IPS-18a (cell line): Measurements from ENCODE around the gene SAMD3.
"Not testable (repeated sequence)": the region's sequence is repeated elsewhere in the genome, so short reads cannot be mapped to it uniquely, and the experiment has no call there.

Source experiments
- H3K27ac ChIP-seq: one replicate; pipeline ENCODE4 v1.5.1; 2013; ENCODE audit warnings: low read length
- H3K27me3 ChIP-seq: one replicate; pipeline ENCODE4 v1.6.1; 2013; ENCODE audit warnings: mild to moderate bottlenecking, low read length; ENCODE audit not compliant: control insufficient read depth, insufficient read depth
- H3K36me3 ChIP-seq: one replicate; pipeline ENCODE4 v1.6.1; 2013; ENCODE audit warnings: low read depth, low read length; ENCODE audit not compliant: control insufficient read depth
- H3K4me1 ChIP-seq: one replicate; pipeline ENCODE4 v1.6.1; 2013; ENCODE audit warnings: low read depth, low read length; ENCODE audit not compliant: control insufficient read depth
- H3K4me3 ChIP-seq: one replicate; pipeline ENCODE4 v1.5.1; 2013; ENCODE audit warnings: low read length
- H3K9ac ChIP-seq: one replicate; pipeline ENCODE4 v1.6.1; 2013; ENCODE audit warnings: mild to moderate bottlenecking, low read length, moderate library complexity
- H3K9me3 ChIP-seq: one replicate; pipeline ENCODE4 v1.6.1; 2013; ENCODE audit warnings: low read depth, low read length; ENCODE audit not compliant: control insufficient read depth

The SAMD3 gene

DNA sequence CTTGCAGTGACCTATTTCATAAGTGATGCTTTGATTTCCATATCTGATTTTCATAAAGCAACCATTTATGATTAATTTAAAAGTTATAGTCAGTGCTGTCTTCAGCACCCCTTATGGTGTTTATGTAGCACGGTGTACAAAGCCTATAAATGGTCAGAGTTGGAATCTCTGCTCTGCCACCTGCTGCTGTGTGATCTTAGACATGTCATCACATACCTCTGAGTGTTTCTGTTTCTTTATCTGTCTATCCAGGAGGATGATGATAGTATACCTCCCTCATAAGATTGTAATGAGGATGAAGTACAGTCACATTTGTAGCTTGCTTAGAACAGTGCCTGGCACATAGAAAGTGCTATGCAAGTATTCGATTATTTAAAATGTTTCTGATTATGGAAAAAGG is 100.5 kb downstream of the SAMD3 start:
- Histone ChIP-seq H3K4me3 (no peak overlapping the region), H3K27me3 (no peaks in the 10 kb centered on the region), H3K9me3 (no peaks in the 10 kb centered on the region), H3K4me1 (no peaks in the 10 kb centered on the region), H3K27ac (no peak overlapping the region), H3K9ac (no peak overlapping the region), H3K36me3 (no peaks in the 10 kb centered on the region)

DNA sequence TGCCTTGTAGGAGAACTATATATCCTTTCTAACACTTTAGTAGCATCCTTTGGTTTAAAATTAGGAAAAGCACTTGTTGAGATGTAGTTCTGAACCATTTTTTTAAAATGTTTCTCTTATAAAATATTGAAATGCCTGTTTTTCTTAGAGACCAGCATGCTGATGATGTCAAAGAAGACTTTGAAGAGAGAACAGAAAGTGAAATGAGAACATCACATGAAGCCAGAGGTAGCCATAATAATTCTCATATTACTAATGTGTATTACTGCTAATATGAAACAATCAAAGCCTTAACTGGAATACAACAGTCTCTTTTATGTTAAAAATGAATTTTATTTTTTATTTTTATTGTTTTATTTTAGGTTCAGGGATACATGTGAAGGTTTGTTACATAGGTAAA is 102.0 kb downstream of the SAMD3 start:
- no peaks in the 10 kb centered on the region for H3K4me1 ChIP-seq
- no peak overlapping the region for H3K9ac ChIP-seq
- no peak overlapping the region for H3K4me3 ChIP-seq
- H3K36me3 ChIP-seq: no peaks in the 10 kb centered on the region
- H3K9me3 ChIP-seq: no peaks in the 10 kb centered on the region
- H3K27ac ChIP-seq: no peak overlapping the region
- no peaks in the 10 kb centered on the region for H3K27me3 ChIP-seq

- Histone ChIP-seq H3K4me1 (no peaks in the 10 kb centered on the region), H3K9ac (no peak overlapping the region), H3K36me3 (no peaks in the 10 kb centered on the region), H3K27me3 (no peaks in the 10 kb centered on the region), H3K27ac (no peak overlapping the region), H3K9me3 (no peaks in the 10 kb centered on the region), H3K4me3 (no peak overlapping the region)
Measured at GRCh38 chr6:130119211-130119610, 103.5 kb downstream of the SAMD3 start.

DNA sequence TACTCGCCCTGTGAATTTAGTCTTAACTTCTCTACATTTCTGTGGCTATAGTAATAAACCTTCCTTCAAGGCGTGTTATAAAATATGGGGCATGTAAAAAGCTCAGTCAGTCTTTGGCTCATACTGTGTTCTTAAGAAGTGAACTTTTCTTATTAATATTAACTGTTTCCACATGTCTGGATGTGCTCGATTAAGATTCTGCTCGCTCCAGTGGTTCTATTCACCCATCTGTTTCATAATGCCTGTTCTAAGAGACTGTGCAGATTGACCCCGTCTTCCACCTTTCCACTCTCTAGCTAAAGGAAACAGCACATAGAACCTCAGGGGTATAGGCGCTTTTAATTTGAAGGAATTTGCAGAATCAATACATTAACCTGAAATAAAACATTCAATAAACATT is 104.5 kb downstream of the SAMD3 start:
- no peaks in the 10 kb centered on the region for H3K27me3 ChIP-seq
- H3K27ac ChIP-seq: no peak overlapping the region
- no peak overlapping the region for H3K9ac ChIP-seq
- no peaks in the 10 kb centered on the region for H3K4me1 ChIP-seq
- no peaks in the 10 kb centered on the region for H3K36me3 ChIP-seq
- H3K9me3 ChIP-seq: no peaks in the 10 kb centered on the region
- no peak overlapping the region for H3K4me3 ChIP-seq

GRCh38 chr6:130117187-130117701 is 105.5 kb downstream of the SAMD3 start:
- H3K9me3 ChIP-seq, H3K27ac ChIP-seq, H3K9ac ChIP-seq, H3K4me3 ChIP-seq, H3K27me3 ChIP-seq, H3K36me3 ChIP-seq, H3K4me1 ChIP-seq: not testable (repeated sequence)

DNA sequence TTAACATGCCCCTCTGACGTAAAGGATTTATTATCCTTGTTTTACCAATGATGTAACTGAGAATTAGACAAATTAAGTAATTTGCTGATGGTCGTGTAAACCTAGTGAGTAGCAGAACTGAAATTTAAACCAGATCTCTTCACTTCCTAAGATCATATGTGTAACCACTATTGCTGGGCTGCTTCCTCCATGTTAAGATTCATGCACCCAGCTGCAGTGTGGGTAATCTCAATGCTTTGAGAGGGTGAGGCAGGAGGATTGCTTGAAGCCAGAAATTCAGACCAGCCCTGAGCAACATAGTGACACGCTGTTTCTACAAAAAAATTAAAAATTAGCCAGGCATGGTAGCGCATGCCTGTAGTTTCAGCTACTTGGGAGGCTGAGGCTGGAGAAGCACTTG is 106.5 kb downstream of the SAMD3 start:
- Histone ChIP-seq H3K4me1 (no peaks in the 10 kb centered on the region), H3K9me3 (no peaks in the 10 kb centered on the region), H3K27me3 (no peaks in the 10 kb centered on the region), H3K4me3 (no peak overlapping the region), H3K36me3 (no peaks in the 10 kb centered on the region), H3K27ac (no peak overlapping the region), H3K9ac (no peak overlapping the region)

- H3K4me1 ChIP-seq: no peaks in the 10 kb centered on the region
- no peak overlapping the region for H3K4me3 ChIP-seq
- no peak overlapping the region for H3K9ac ChIP-seq
- no peaks in the 10 kb centered on the region for H3K9me3 ChIP-seq
- no peak overlapping the region for H3K27ac ChIP-seq
- H3K27me3 ChIP-seq: no peaks in the 10 kb centered on the region
- H3K36me3 ChIP-seq: no peaks in the 10 kb centered on the region
Measured at GRCh38 chr6:130115036-130115435, 107.7 kb downstream of the SAMD3 start.

- Histone ChIP-seq H3K27ac (no peak overlapping the region), H3K4me3 (no peak overlapping the region), H3K27me3 (no peaks in the 10 kb centered on the region), H3K36me3 (no peaks in the 10 kb centered on the region), H3K4me1 (no peaks in the 10 kb centered on the region), H3K9ac (no peak overlapping the region), H3K9me3 (no peaks in the 10 kb centered on the region)
Measured at GRCh38 chr6:130113201-130113710, 109.5 kb downstream of the SAMD3 start.

DNA sequence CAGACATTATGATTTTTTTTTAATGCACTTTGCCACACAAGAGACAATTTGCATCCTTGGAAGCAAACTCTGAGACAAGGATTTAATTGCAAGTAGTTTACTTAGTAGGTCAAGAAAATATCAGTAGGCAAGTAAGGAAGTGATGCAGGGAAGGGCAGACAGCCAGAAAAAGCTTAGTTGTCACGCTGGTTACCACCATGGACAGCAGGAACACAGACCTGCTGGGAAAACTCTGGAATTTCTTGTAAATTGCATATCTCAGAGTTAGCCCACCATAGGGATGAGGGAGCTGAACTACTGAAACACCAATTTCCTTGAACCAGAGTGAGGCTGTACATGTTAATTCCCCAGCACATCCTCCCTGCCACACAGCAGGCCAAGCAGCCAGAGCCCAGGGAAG is 111.7 kb downstream of the SAMD3 start:
- Histone ChIP-seq H3K4me1 (no peaks in the 10 kb centered on the region), H3K4me3 (no peak overlapping the region), H3K36me3 (no peaks in the 10 kb centered on the region), H3K27ac (no peak overlapping the region), H3K9ac (no peak overlapping the region), H3K9me3 (no peaks in the 10 kb centered on the region), H3K27me3 (no peaks in the 10 kb centered on the region)

GRCh38 chr6:130107710-130108109 is 115.0 kb downstream of the SAMD3 start:
- H3K4me3 ChIP-seq: no peak overlapping the region
- no peaks in the 10 kb centered on the region for H3K27me3 ChIP-seq
- no peak overlapping the region for H3K27ac ChIP-seq
- no peaks in the 10 kb centered on the region for H3K9me3 ChIP-seq
- H3K9ac ChIP-seq: no peak overlapping the region
- H3K4me1 ChIP-seq: no peaks in the 10 kb centered on the region
- H3K36me3 ChIP-seq: no peaks in the 10 kb centered on the region

- no peaks in the 10 kb centered on the region for H3K9me3 ChIP-seq
- no peak overlapping the region for H3K4me3 ChIP-seq
- H3K27ac ChIP-seq: no peak overlapping the region
- no peaks in the 10 kb centered on the region for H3K36me3 ChIP-seq
- no peaks in the 10 kb centered on the region for H3K4me1 ChIP-seq
- no peaks in the 10 kb centered on the region for H3K27me3 ChIP-seq
- no peak overlapping the region for H3K9ac ChIP-seq
Measured at GRCh38 chr6:130105996-130106704, 116.6 kb downstream of the SAMD3 start.

DNA sequence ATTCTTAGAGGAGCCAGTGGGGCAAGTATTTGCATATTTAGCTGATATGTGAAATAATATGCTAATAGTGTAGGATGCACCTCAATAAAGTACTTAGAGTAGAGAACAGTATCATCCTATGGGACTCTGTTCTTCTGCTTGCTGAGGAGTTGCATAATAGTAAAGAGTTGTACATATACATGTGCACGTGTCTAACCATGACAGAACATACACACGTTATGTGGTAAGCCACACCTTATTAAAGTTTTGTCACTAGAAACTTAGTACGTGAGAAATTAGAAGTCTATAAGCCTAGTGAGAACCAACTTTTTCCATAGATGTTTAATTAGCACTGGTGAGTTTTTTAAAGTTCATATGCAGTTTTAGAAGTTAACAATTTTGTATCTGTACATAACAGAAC is 123.6 kb downstream of the SAMD3 start:
- H3K27me3 ChIP-seq: no peaks in the 10 kb centered on the region
- no peaks in the 10 kb centered on the region for H3K4me1 ChIP-seq
- no peak overlapping the region for H3K4me3 ChIP-seq
- no peak overlapping the region for H3K9ac ChIP-seq
- H3K9me3 ChIP-seq: no peaks in the 10 kb centered on the region
- H3K36me3 ChIP-seq: peaks cover 4% of the 10 kb centered on the region
- H3K27ac ChIP-seq: no peak overlapping the region
